Activated CD4-positive, alpha-beta T cell treated with anti-CD3 and anti-CD28 coated beads, Interleukin-2, amount 50 U/mL, for 4 hours (primary cell): ENCODE data around the gene CDH22.

Source experiments
- DNase-seq, 2 experiments: peaks; one replicate each; pipeline ENCODE4 v3.0.0-alpha.2; 2020

CDH22 gene

DNA sequence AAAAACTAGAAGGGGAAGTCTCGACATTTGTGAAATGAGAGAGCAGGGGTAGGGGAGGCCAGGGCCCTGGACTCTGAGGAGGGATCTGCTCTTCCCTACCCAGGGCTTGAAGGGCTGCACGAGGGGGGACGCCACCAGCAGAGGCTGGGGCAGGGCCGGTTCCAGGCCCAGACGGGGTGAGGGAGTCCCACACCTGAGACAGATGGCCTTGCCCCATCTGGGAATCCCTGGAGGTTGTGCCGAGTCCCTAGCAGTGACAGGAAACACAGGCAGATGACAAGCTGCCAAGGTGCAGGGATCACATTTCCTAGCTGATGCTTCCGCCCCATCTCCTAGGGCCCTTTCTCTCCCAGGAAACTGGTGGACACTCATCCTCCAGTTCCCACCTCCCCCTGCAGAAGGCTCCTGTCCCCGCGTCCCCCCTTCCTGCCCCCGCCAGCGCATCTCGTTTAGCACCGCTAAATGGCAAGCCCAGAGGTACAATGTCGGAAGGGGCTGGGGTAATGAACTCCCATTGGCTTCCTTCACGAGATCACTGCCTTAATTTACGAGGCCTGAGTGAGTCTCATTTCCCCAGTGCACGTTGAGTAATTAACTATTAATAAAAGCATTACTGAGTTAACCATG is 35.2 kb upstream of the CDH22 start:
- DNase-seq: no peak

DNA sequence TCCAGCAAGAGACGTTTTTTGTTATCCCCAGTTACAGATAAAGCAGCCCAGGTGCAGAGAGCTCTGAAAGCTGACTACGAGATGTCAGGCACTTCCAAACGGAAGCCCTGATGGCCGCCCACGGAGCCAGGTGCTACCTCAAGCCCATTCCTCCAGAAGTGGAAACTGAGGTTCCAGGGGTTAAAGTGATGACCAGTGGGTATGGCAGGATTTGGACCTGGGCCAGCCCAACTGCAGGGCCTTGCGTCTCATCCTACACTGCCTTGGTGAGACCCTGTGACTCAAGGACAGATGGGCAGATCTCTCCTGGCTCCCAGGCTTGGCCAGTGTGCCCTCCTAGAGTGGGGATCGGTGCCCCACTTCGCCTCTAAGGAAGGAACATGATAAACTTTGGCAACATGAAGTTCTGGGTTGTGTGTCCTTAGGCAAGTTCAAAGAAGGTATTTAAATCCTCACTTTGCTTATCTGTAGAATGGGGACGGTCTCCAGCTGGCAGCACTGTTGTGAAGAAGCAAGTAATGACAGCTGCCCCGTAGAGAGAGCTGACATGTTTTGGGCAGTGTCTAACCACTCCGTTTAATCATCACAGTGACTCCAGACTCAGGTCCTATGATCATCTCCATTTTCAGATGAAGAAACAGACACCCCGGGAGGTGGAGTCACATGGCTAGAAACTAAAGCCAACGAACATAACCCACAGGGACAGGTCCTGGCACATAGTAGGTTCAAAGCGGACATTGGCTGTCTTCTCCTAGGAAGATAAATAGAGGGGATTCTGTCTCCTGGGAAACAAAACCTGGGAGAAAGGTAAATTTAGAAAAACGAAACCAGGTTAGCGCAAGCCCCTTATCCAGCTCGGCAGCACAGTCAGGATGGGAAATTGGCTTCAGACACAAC is 34.4 kb upstream of the CDH22 start:
- no peak for DNase-seq

DNA sequence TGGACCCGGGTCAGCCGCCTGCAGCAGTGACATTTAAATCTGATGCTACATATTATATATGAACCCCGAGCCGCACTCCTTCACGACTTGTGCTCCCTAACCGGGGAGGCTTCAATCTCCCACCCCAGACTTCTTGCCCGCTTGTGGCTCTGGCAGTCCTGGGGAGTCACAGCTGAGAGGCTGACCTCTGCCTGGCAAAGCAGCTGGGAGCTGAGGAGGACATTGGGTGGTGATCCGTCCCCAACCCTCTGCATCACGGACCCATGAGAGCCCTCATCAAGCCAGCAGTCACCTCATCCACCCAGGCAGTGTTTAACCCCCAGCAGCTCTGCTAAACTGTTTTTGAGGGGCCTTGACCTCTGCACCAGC is 33.7 kb upstream of the CDH22 start:
- no peak for DNase-seq

- DNase-seq: no peak
Observed at GRCh38 chr20:46341074-46342009, 33.0 kb upstream of the CDH22 start.

DNA sequence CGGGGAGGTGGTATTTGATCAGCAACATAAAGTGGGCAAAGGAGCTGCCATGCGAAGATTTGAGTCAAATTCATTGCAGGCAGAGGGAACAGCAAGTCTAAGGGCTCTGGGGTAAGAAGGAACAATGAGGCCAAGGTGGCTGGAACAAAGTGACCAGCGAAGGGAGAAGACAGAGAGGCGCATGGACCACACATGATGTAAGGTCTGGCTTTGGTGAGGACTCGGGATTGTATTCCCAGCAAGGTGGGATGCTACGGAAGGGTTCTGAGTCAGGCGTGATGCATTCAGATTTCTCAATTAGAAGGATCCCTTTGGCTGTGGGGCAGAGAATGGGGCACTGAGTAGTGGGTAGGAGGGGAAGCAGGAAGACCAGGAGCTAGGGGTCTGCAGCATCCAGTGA is 30.7 kb upstream of the CDH22 start:
- no peak for DNase-seq

- no peak for DNase-seq
Observed at GRCh38 chr20:46336735-46337134, 28.4 kb upstream of the CDH22 start.

DNA sequence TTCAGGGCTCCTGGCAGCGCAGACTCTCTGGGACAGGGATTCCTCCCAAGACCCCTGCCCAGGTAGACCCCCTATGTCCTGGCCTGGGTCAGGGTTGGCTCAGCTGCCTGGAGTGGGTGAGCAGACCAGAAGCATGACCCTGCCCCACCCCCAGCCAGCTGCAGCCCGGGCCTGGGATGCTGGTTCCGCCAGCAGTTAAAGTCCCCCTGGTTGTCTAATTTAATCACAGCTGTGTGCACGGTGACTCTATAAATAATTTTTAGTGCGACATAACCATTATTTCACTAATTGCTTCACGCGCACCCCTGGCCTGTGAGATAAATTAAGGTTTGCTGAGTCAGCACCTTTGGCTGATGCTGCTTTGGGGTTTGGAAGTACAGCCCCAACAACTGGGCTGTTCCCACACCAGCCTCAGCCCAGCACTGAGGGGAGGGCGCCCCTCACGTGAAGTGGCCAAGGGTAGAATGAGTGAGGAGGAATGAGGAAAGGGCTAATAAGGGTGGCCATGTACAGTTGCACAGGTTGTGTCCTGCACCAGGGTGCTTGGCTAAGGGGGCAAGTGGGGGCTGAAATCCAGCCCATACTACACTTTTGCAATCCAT is 26.1 kb upstream of the CDH22 start:
- no peak for DNase-seq

- DNase-seq: no peak
Observed at GRCh38 chr20:46333161-46333991, 25.1 kb upstream of the CDH22 start.

DNA sequence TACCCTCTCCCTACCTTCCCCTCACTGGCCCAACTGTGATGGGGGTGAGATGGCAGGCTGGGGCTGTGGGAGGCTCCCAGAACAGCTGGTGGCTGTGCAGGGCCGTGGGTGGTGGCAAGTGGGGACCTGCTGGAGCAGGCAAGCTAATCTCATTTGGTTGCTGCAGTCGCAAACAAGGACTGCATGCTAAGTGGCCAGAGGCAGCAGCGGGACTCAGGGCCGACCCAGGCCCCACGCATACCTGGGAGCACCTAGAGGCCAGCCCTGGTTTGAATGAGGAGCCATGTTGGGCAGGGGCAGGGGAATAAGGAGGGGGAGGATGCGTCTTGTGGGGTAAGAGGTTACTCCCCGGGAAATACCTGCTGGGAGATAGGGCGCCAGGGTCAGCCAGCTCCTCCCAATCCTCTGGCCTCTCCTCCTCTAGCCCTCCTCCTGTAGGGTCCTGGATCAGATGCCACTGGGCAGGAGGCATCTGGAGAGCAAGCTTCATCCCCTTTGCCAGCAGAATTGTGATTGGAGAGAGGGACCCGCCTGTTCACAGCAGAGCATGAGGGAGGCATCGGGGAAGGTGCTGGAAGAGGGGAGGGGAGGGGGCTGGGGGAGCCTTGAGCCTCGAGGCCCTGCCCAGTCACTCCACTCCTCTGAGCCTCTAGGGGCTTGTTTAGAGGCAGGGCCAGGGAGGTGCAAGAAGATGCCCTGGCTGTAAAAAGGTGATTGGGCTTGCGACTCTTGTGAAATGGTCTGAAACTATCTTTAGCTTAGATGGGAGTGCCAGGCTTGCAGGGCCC is 24.3 kb upstream of the CDH22 start:
- DNase-seq: no peak

GRCh38 chr20:46331611-46332361 is 23.5 kb upstream of the CDH22 start:
- no peak for DNase-seq

GRCh38 chr20:46330831-46331371 is 22.6 kb upstream of the CDH22 start:
- DNase-seq: no peak

- DNase-seq: no peak
Observed at GRCh38 chr20:46330072-46330763, 21.9 kb upstream of the CDH22 start.

- no peak for DNase-seq
Observed at GRCh38 chr20:46328200-46328882, 20.0 kb upstream of the CDH22 start.

DNA sequence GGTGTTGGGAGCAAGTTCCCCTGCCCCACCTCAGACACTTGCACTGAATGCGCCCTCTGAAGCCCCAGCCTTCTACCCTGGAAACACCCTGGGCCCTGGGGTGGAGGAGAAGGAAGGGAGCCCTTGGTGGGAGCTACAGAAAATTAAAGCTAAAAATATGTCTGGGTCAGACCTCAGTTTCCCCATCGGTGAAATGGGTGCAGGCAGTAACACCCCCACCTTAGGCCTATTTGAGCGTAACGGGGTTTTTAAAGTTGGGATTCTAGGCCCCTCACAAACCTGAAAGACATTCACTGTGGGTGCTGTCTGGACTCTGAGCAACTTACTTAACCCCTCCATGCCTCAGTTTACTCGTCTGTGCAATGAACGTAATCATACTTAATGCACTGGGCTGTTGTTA is 19.3 kb upstream of the CDH22 start:
- DNase-seq: no peak

GRCh38 chr20:46325789-46326188 is 17.5 kb upstream of the CDH22 start:
- no peak for DNase-seq

- DNase-seq: no peak
Observed at GRCh38 chr20:46324960-46325703, 16.8 kb upstream of the CDH22 start.

GRCh38 chr20:46324379-46324778 is 16.1 kb upstream of the CDH22 start:
- DNase-seq: no peak

DNA sequence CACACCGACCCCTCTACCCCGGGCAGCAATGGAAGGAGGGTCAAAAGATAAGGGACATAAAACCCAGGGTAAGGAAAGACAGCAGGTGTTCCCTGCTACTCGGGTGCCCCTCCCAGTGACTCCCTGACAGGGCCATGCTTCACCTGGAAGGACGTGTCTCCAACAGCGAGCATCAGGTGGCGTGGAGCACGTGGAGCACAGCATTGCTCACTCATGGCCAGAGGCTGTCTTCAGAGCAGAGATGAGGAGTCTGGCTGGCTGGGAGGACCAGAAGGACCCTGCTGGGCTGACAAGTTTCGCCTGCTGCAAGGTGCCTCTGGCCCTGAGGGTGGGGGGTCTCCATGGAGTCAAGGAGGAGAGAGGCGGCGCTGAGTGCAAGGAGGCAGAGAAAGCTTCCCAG is 15.3 kb upstream of the CDH22 start:
- DNase-seq: no peak
